Liver (tissue), 3 donors: ENCODE measurements around the gene ZNF813.

Experiments
- FOXA1 ChIP-seq: IDR thresholded peaks from 2 replicates; pipeline ENCODE4 v1.6.1; 2016; ENCODE audit warnings: antibody characterized with exemption
- GABPA ChIP-seq, 2 donors: IDR thresholded peaks in 1 of 2; conservative IDR thresholded peaks in 1 of 2; 2 replicates each; pipeline ENCODE4 v1.6.1; 2016; ENCODE audit warnings: antibody characterized with exemption in 2 of 2, mild to moderate bottlenecking in 1 of 2, moderate library complexity in 1 of 2
- HNF4A ChIP-seq, 2 donors: conservative IDR thresholded peaks; 2 replicates each; pipeline ENCODE4 v1.6.1; 2016; ENCODE audit warnings: antibody characterized with exemption in 2 of 2, mild to moderate bottlenecking in 2 of 2
- JUND ChIP-seq, 2 donors: IDR thresholded peaks; 2 replicates each; pipeline ENCODE4 v1.6.1; 2016; ENCODE audit warnings: antibody characterized with exemption in 2 of 2
- RAD21 ChIP-seq, 2 donors: IDR thresholded peaks; 2 replicates each; pipeline ENCODE4 v1.6.1; 2016; ENCODE audit warnings: antibody characterized with exemption in 2 of 2, mild to moderate bottlenecking in 2 of 2
- SP1 ChIP-seq: IDR thresholded peaks from 2 replicates; pipeline ENCODE4 v1.6.1; 2018; ENCODE audit warnings: antibody characterized with exemption, mild to moderate bottlenecking
- TAF1 ChIP-seq: conservative IDR thresholded peaks from 2 replicates; pipeline ENCODE4 v1.6.1; 2016; ENCODE audit warnings: antibody characterized with exemption, mild to moderate bottlenecking
- YY1 ChIP-seq: IDR thresholded peaks from 2 replicates; pipeline ENCODE4 v1.6.1; 2016; ENCODE audit warnings: antibody characterized with exemption, mild to moderate bottlenecking
- TF ChIP-seq, protein P1 (sequence below): fragments of 150-350 bp; IDR thresholded peaks from 2 replicates; pipeline ENCODE4 v1.5.1; 2017; ENCODE audit warnings: improper control_type of control experiment, low read depth, low read length; ENCODE audit not compliant: missing input control
- TF ChIP-seq, protein P2 (sequence below): IDR thresholded peaks from 2 replicates; pipeline ENCODE4 v1.6.1; 2016; ENCODE audit warnings: antibody characterized with exemption, mild to moderate bottlenecking
- donor health status: healthy.
- donor health status: healthy.

DNA sequence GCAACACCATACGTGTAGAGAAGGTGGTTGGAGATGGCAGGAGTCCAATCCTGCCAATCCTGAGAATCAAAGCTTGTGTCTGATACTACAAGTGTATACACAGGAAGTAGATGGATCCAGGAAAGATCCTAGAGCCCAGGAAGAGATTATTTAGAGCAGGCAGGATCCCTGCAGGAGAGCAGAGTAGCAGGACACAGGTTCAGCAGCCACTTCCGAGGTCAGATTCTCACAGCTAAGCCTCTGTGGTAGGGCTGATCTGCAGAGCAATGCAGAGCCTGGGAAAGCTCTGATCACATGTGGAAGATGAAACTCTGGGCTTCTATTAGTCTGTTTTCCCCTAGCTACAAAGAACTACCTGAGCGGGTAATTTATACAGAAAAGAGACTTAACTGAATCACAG lies 41.9 kb downstream of the ZNF813 start:
- TF ChIP-seq, protein P1, sequence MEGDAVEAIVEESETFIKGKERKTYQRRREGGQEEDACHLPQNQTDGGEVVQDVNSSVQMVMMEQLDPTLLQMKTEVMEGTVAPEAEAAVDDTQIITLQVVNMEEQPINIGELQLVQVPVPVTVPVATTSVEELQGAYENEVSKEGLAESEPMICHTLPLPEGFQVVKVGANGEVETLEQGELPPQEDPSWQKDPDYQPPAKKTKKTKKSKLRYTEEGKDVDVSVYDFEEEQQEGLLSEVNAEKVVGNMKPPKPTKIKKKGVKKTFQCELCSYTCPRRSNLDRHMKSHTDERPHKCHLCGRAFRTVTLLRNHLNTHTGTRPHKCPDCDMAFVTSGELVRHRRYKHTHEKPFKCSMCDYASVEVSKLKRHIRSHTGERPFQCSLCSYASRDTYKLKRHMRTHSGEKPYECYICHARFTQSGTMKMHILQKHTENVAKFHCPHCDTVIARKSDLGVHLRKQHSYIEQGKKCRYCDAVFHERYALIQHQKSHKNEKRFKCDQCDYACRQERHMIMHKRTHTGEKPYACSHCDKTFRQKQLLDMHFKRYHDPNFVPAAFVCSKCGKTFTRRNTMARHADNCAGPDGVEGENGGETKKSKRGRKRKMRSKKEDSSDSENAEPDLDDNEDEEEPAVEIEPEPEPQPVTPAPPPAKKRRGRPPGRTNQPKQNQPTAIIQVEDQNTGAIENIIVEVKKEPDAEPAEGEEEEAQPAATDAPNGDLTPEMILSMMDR, result no peak
- TF ChIP-seq HNF4A (conservative IDR thresholded peaks at IDR 0.05) (no peak), FOXA1 (no peak), RAD21 (IDR thresholded peaks at IDR 0.05) (no peak), JUND (IDR thresholded peaks at IDR 0.05) (no peak), YY1 (no peak), SP1 (no peak), TAF1 (no peak), GABPA (IDR thresholded peaks at IDR 0.05 in 1 of 2, conservative IDR thresholded peaks at IDR 0.05 in 1 of 2) (no peak)
- TF ChIP-seq, protein P2, sequence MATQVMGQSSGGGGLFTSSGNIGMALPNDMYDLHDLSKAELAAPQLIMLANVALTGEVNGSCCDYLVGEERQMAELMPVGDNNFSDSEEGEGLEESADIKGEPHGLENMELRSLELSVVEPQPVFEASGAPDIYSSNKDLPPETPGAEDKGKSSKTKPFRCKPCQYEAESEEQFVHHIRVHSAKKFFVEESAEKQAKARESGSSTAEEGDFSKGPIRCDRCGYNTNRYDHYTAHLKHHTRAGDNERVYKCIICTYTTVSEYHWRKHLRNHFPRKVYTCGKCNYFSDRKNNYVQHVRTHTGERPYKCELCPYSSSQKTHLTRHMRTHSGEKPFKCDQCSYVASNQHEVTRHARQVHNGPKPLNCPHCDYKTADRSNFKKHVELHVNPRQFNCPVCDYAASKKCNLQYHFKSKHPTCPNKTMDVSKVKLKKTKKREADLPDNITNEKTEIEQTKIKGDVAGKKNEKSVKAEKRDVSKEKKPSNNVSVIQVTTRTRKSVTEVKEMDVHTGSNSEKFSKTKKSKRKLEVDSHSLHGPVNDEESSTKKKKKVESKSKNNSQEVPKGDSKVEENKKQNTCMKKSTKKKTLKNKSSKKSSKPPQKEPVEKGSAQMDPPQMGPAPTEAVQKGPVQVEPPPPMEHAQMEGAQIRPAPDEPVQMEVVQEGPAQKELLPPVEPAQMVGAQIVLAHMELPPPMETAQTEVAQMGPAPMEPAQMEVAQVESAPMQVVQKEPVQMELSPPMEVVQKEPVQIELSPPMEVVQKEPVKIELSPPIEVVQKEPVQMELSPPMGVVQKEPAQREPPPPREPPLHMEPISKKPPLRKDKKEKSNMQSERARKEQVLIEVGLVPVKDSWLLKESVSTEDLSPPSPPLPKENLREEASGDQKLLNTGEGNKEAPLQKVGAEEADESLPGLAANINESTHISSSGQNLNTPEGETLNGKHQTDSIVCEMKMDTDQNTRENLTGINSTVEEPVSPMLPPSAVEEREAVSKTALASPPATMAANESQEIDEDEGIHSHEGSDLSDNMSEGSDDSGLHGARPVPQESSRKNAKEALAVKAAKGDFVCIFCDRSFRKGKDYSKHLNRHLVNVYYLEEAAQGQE, result no peak
